K562 (cell line): ENCODE data around the gene GPX1. TPM values are rescaled to one million over a fixed set of nuclear protein-coding genes. Genes with fewer than 3 reads are reported as not detected.
A peak's percentile ranks its signal among the peaks of the same experiment; 100 is the strongest.

Experiments used
- ATAC-seq: fragments of 200-7000 bp; cut with Tn5 transposase; 3 replicates; pipeline ENCODE4 v1.9.1; 2020; ENCODE audit warnings: moderate library complexity
- BruUV-seq: library from RNA; stranded (reverse); fragments of 400-500 nt; replicated peaks from 2 replicates; lab custom pipeline; 2021; lab: Mats Ljungman, UMichigan
- CTCF ChIA-PET: fragments of 300-600 bp; formaldehyde crosslinking; extraction: SDS; loops from one replicate; lab custom pipeline; 2021; ENCODE audit warnings: low intra/inter-chr PET ratio; lab: Yijun Ruan, JAX
- POLR2A ChIA-PET: fragments of 300-600, 350-650 bp; sonication (Branson Sonifier 250); formaldehyde crosslinking; extraction: SDS; loops from one replicate; lab custom pipeline; 2021; ENCODE audit warnings: antibody characterized with exemption, inconsistent platforms; lab: Yijun Ruan, JAX
- DNase-seq, 4 experiments: peaks; one replicate each; pipeline versions ENCODE4 v3.0.0 to v3.0.0-alpha.2; 2011 to 2018; ENCODE audit warnings: low spot score in 3 of 4, mixed read lengths in 3 of 4; ENCODE audit errors: extremely low read depth in 1 of 4
- FAIRE-seq: peaks from 2 replicates; lab custom pipeline; 2011; peaks lifted over from hg19 to GRCh38; lab: Jason Lieb, UNC
- H2AFZ ChIP-seq: 2 replicates; pipeline ENCODE4 v1.6.0; 2011; ENCODE audit warnings: low read depth, low read length, control low read depth, inconsistent platforms
- H3K27ac ChIP-seq: fragments of 200-600 bp; 3 replicates; pipeline ENCODE4 v1.8.0; 2011; ENCODE audit warnings: low read depth, mild to moderate bottlenecking, control low read depth, inconsistent platforms, low read length, moderate library complexity, mixed read lengths; ENCODE audit errors: extremely low read depth
- H3K27me3 ChIP-seq, 2 experiments: fragments of 300-600 bp in 1 of 2; 2 replicates in 1 of 2; 3 replicates in 1 of 2; pipeline versions ENCODE4 v1.6.0 to v1.8.0; 2011; ENCODE audit warnings: inconsistent platforms in 2 of 2, low read length in 2 of 2, mild to moderate bottlenecking in 1 of 2, mixed read lengths in 1 of 2, moderate library complexity in 1 of 2; ENCODE audit not compliant: control insufficient read depth in 2 of 2, insufficient read depth in 2 of 2
- H3K36me3 ChIP-seq: fragments of 300-600 bp; 3 replicates; pipeline ENCODE4 v1.8.0; 2011; ENCODE audit warnings: mild to moderate bottlenecking, low read length, inconsistent platforms; ENCODE audit not compliant: control insufficient read depth, insufficient read depth
- H3K4me1 ChIP-seq, 2 experiments: fragments of 200-600 bp in 1 of 2; replicated peaks in 1 of 2; 2 replicates in 1 of 2; 3 replicates in 1 of 2; pipeline versions ENCODE4 v1.5.1 to v1.8.0; 2011; ENCODE audit warnings: inconsistent platforms in 2 of 2, low read length in 2 of 2, mild to moderate bottlenecking in 1 of 2, mixed read lengths in 1 of 2, moderate library complexity in 1 of 2; ENCODE audit not compliant: control insufficient read depth in 2 of 2, insufficient read depth in 2 of 2
- H3K4me2 ChIP-seq: 2 replicates; pipeline ENCODE4 v1.6.1; 2011; ENCODE audit warnings: low read length, control low read depth, inconsistent platforms, mixed read lengths; ENCODE audit not compliant: insufficient read depth
- H3K4me3 ChIP-seq: fragments of 200-600 bp; sonication (generic), shearing (Covaris generic); 2 replicates; pipeline ENCODE4 v1.5.1; 2016; ENCODE audit warnings: control low read depth, inconsistent platforms
- H3K79me2 ChIP-seq: fragments of 200-600 bp; 3 replicates; pipeline ENCODE4 v1.8.0; 2011; ENCODE audit warnings: low read length, inconsistent platforms; ENCODE audit not compliant: control insufficient read depth, insufficient read depth
- H3K9ac ChIP-seq, 2 experiments: 2 replicates each; pipeline versions ENCODE4 v1.6.0 to v1.6.1; 2011; ENCODE audit warnings: low read depth in 2 of 2, low read length in 2 of 2, control low read depth in 1 of 2, inconsistent platforms in 1 of 2, mild to moderate bottlenecking in 1 of 2, mixed read lengths in 1 of 2; ENCODE audit not compliant: insufficient read depth in 1 of 2
- H3K9me1 ChIP-seq: one replicate; pipeline ENCODE4 v1.6.0; 2011; ENCODE audit warnings: inconsistent platforms, mild to moderate bottlenecking, low read length, moderate library complexity; ENCODE audit not compliant: control insufficient read depth, insufficient read depth
- H3K9me3 ChIP-seq: replicated peaks from 2 replicates; pipeline ENCODE4 v1.5.1; 2011; ENCODE audit warnings: low read depth, low read length, inconsistent platforms; ENCODE audit not compliant: control insufficient read depth, insufficient read depth
- H4K20me1 ChIP-seq: replicated peaks from 2 replicates; pipeline ENCODE4 v1.6.1; 2011; ENCODE audit warnings: low read length, inconsistent platforms, mixed read lengths; ENCODE audit not compliant: control insufficient read depth, insufficient read depth
- CBFA2T2 ChIP-seq: fragments of 450-650 bp; conservative IDR thresholded peaks from 2 replicates; pipeline ENCODE4 v1.6.1; 2017; ENCODE audit warnings: mild to moderate bottlenecking
- CEBPG ChIP-seq, 3 experiments: fragments of 200-800 bp in 1 of 3; sonication (Bioruptor generic) in 1 of 3; sonication (generic) in 1 of 3; formaldehyde crosslinking in 1 of 3; IDR thresholded peaks in 2 of 3; conservative IDR thresholded peaks in 1 of 3; 2 replicates each; pipeline versions ENCODE4 v1.6.1 to v1.8.0; 2016 to 2022; ENCODE audit warnings: missing compliant biosample characterization in 2 of 3, missing genetic modification characterization in 2 of 3, mild to moderate bottlenecking in 1 of 3, missing genetic modification reagents in 1 of 3
- CXXC5 ChIP-seq: fragments of 250-450 bp; sonication (Bioruptor Pico); IDR thresholded peaks from 2 replicates; pipeline ENCODE4 v1.8.0; 2022; ENCODE audit warnings: inconsistent platforms, mild to moderate bottlenecking, moderate library complexity
- FOXA3 ChIP-seq, 2 experiments: fragments of 450-650 bp in 1 of 2; sonication (generic) in 1 of 2; formaldehyde crosslinking; IDR thresholded peaks in 1 of 2; conservative IDR thresholded peaks in 1 of 2; 2 replicates each; pipeline versions ENCODE4 v1.4.0 to v1.8.0; 2020 to 2022; ENCODE audit warnings: mild to moderate bottlenecking in 2 of 2, missing genetic modification reagents in 1 of 2
- HEY1 ChIP-seq: fragments of 250-450 bp; sonication (Bioruptor Pico); IDR thresholded peaks from 2 replicates; pipeline ENCODE4 v1.5.0; 2020; ENCODE audit warnings: mild to moderate bottlenecking, moderate library complexity, borderline replicate concordance
- KLF16 ChIP-seq: IDR thresholded peaks from 2 replicates; pipeline ENCODE4 v1.6.1; 2016; ENCODE audit warnings: antibody characterized with exemption
- MLLT1 ChIP-seq, 2 experiments: fragments of 450-650 bp; IDR thresholded peaks; 2 replicates each; pipeline ENCODE4 v1.6.1; 2016
- SNRNP70 ChIP-seq: fragments of 200-400 bp; formaldehyde crosslinking; optimal IDR thresholded peaks from 2 replicates; pipeline ENCODE3; 2017; ENCODE audit warnings: low read depth, low read length
- THRA ChIP-seq: fragments of 450-650 bp; IDR thresholded peaks from 2 replicates; pipeline ENCODE4 v1.6.1; 2017; ENCODE audit warnings: mild to moderate bottlenecking, moderate library complexity
- ZC3H4 ChIP-seq: sonication (generic); formaldehyde crosslinking; IDR thresholded peaks from 2 replicates; pipeline ENCODE4 v1.9.0; 2021; ENCODE audit warnings: missing genetic modification reagents, borderline replicate concordance
- ZMIZ1 ChIP-seq, 2 experiments: fragments of 150-350 bp in 1 of 2; IDR thresholded peaks; 2 replicates each; pipeline ENCODE4 v1.6.1; 2012 to 2016; ENCODE audit warnings: low read depth in 2 of 2, low read length in 2 of 2, mild to moderate bottlenecking in 1 of 2, moderate library complexity in 1 of 2
- ZNF583 ChIP-seq: fragments of 250-450 bp; sonication (Bioruptor Pico); IDR thresholded peaks from 2 replicates; pipeline ENCODE4 v1.4.0; 2020
- WGBS: fragments of 100-300 bp; shearing (Covaris generic); methylation state at CpG from one replicate; pipeline ENCODE4 v1.1.6; 2016; ENCODE audit warnings: low coverage, mixed read lengths; ENCODE audit not compliant: insufficient coverage; ENCODE audit errors: missing lambda C conversion rate; 5-methylcytosine and 5-hydroxymethylcytosine counted together
- in situ Hi-C: fragments of 300-500 bp; cut with MboI; formaldehyde crosslinking; loops from 4 replicates; pipeline ENCODE4 v1.15.0; 2018; ENCODE audit warnings: inconsistent platforms, mixed read lengths
- intact Hi-C: fragments of 100-400 bp; cut with micrococcal nuclease; formaldehyde crosslinking; loops from 2 replicates; pipeline ENCODE4 v1.14.2; 2022
- polyA plus RNA-seq, 8 experiments: library from polyadenylated mRNA; depleted of rRNA in 4 of 8; stranded (reverse) in 5 of 8; unstranded in 3 of 8; fragments of >200 nt; fragmentation: Nextera tagmentation in 2 of 8; fragmentation: Illumina TruSeq in 1 of 8; extraction: Ambion mirVana in 2 of 8; extraction: Trizol in 1 of 8; gene quantifications; 2 replicates each; pipeline versions ENCODE4 v1.2.1 to v1.2.3, GENCODE V29; 2011 to 2014; ENCODE audit warnings: inconsistent platforms in 1 of 8, missing spikeins in 1 of 8
- total RNA-seq, 7 experiments: library from RNA; depleted of rRNA in 6 of 7; stranded (reverse); fragments of >200 nt in 6 of 7; fragmentation: Illumina TruSeq in 2 of 7; extraction: Trizol in 2 of 7; gene quantifications; 2 replicates each; pipeline versions ENCODE4 v1.2.1 to v1.2.3, GENCODE V29; 2011 to 2021; ENCODE audit warnings: low replicate concordance in 1 of 7

GPX1 gene
- total and polyA plus RNA-seq, 9 of the 15 experiments (the other 6 are each of a cell fraction or from before 2014, with no cell fraction given) = 0.08 to 1.3 (median 0.21) TPM; not detected in 5

GRCh38 chr3:49351521-49352011 lies 6.6 kb downstream of the GPX1 start (continued):
- TF ChIP-seq ZC3H4 (CRISPR knock-in tag) (no peak), CEBPG (CRISPR knock-in tag; IDR thresholded peaks at IDR 0.05) (0 out of 2 replicates have a peak, but pooled peaks have one; percentile 19), CEBPG (tag; conservative IDR thresholded peaks at IDR 0.05 in 1 of 2, IDR thresholded peaks at IDR 0.05 in 1 of 2) (peak in 1 of 2 experiments; percentile 38; a peak in 1 of 4 replicates)

- peaks cover 3% of the 10 kb centered on the region for H3K9me1 ChIP-seq
- H4K20me1 ChIP-seq = no peaks in the 10 kb centered on the region
- 4% methylated on average over 2 of the region's 3 CpGs for WGBS
- DNase-seq (peak; percentile 68 to 88 (median 78)), FAIRE-seq (peak; percentile 97), ATAC-seq (peak; percentile 96)
- H3K27me3 ChIP-seq = no peaks in the 10 kb centered on the region
- intact Hi-C loops (no loop called here), in situ Hi-C loops (no loop called here)
- peak overlapping the region in 1 of 2 experiments; percentile 38; a peak in 1 of 4 replicates for H3K9ac ChIP-seq
- no TSS peak for BruUV-seq
- H2AFZ ChIP-seq = peak overlapping the region; percentile 66
- peak overlapping the region; percentile 51 for H3K4me2 ChIP-seq
- no peak overlapping the region for H3K4me3 ChIP-seq
- H3K4me1 ChIP-seq = peaks cover 23 to 30% of the 10 kb centered on the region in 2 experiments
- no peaks in the 10 kb centered on the region for H3K79me2 ChIP-seq
- H3K36me3 ChIP-seq = no peaks in the 10 kb centered on the region
- H3K9me3 ChIP-seq = no peaks in the 10 kb centered on the region
- ChIA-PET CTCF (no interaction called here), POLR2A (interaction anchor here (0.7 to 1.2 kb wide), 6 partner anchors 9 to 97 kb away, joined by 3 to 6 read pairs (median 4); partner anchors contain the start of genes RHOA, TCTA and USP4)
- H3K27ac ChIP-seq = peak overlapping the region; percentile 68
- TF ChIP-seq ZMIZ1 (IDR thresholded peaks at IDR 0.05; ENCODE audit: low read depth in 2 of 2, low read length in 2 of 2) = peak in 1 of 2 experiments; percentile 85; a peak in 2 of 4 replicates
- TF ChIP-seq HEY1 (CRISPR knock-in tag) = no peak
- peak; percentile 87 for TF ChIP-seq KLF16
- no peak for TF ChIP-seq SNRNP70
- TF ChIP-seq ZNF583 (CRISPR knock-in tag) = no peak
- no peak for TF ChIP-seq THRA
- TF ChIP-seq CBFA2T2 = peak; percentile 94
- TF ChIP-seq CXXC5 (CRISPR knock-in tag) = peak; percentile 47
- peak; percentile 68 to 79; a peak in 3 of 4 replicates for TF ChIP-seq FOXA3 (CRISPR knock-in tag; conservative IDR thresholded peaks at IDR 0.05 in 1 of 2, IDR thresholded peaks at IDR 0.05 in 1 of 2)
- no peak for TF ChIP-seq MLLT1 (IDR thresholded peaks at IDR 0.05)
Observed at GRCh38 chr3:49349348-49350114, 8.6 kb downstream of the GPX1 start.
